AG20443 (cell line): Measurements from ENCODE around the gene TTC5.
"Not testable (repeated sequence)": the region's sequence is repeated elsewhere in the genome, so short reads cannot be mapped to it uniquely, and the experiment has no call there.

Source experiments
- DNase-seq: peaks from one replicate; pipeline ENCODE4 v3.0.0; 2012; ENCODE audit warnings: low spot score, mixed read lengths

The TTC5 gene, protein sequence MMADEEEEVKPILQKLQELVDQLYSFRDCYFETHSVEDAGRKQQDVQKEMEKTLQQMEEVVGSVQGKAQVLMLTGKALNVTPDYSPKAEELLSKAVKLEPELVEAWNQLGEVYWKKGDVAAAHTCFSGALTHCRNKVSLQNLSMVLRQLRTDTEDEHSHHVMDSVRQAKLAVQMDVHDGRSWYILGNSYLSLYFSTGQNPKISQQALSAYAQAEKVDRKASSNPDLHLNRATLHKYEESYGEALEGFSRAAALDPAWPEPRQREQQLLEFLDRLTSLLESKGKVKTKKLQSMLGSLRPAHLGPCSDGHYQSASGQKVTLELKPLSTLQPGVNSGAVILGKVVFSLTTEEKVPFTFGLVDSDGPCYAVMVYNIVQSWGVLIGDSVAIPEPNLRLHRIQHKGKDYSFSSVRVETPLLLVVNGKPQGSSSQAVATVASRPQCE

DNA sequence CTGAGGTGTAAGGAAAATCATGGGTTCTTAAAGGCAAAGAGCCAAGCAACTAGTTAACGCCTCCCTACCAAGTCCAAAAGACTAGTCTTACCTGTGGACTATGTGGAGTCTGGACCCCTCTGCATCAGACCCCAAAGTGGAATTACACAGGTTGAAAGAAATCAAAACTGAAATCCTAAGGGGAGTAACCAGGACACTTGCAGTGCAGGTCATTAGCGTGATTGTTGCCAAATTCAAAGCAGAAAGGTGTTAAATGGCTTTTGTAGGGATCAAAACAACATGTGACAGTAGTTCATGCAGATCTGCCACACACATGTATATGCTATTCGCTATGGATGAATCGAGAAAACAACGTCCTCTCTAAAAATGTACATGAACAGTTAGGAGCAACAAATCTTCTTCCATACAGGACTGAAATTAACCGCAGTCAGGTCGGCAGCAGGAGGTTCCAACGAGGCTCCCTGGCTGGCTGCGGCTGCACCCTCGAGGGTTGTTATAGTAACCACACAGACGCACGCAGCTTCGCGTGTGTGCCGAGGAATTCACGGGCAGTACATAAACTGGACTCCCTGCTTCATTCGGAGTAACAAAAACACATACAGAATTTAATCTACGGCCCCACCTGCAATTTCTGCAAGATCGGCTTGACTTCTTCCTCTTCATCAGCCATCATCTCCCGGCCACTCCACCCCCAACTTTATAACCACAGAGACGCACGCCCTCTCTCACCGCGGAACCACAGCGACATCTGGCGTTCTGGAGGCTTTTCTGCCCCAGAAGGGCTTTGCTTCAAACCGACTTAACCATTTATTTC lies at the start of gene TTC5:
Gene TTC5 (minus strand): TSS at position 687 of the 814 bp plus-strand sequence. CDS start 14 bp downstream, at position 673.
- DNase-seq = peak; percentile 92

DNA sequence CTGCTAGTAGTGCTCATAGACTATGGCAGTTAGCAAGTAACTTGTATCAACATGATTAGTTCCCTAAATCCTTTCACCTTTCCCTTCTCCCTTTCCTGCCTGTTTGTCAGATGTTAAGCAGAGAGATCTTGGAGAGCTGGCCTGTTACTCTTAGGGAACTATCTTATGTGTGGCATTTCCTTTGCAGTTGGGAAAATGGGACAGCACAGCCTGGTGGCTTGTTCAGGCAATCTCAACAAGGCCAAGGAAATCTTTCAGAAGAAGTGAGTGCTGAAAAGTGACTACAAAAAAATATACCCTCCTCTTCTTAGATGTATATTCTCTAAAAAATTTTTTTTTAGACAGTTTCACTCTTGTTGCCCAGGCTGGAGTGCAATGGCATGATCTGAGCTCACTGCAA lies 45.1 kb upstream of the TTC5 start:
- DNase-seq = peak; percentile 29

DNA sequence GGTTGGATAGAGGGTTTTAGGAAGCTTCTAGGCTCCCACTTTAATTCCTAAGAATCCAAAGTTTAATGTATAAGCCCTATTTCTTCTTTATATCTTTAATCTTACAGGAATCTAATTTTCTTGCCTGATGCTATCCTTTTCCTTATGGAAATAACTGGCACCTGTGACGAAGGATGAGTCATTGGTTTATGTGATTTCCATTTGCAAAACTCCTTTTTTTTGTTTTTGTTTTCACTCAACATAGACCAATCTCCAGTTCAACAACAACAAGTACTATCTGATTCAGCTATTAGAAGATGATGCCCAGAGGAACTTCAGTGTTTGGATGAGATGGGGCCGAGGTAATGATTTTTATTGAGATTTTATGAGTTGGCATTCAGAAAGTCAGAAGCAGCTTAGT lies 44.5 kb upstream of the TTC5 start:
- DNase-seq = no peak

DNA sequence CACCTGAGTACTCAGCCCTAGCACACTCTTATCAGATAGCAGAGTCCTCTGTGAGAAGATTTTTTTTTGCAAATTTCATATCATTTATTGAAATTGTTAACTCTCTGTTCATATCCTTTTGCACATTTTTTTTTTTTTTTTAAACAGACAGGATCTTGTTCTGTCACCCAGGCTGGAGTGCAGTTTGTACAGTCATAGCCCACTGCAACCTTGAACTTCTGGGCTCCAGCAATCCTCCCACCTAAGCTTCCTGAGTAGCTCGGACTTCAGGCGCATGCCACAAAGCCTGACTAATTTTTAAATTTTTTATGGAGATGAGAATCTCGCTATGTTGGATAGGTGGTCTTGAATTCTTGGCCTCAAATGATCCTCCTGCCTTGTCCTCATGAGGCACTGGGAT lies 42.0 kb upstream of the TTC5 start:
- DNase-seq = no peak

DNA sequence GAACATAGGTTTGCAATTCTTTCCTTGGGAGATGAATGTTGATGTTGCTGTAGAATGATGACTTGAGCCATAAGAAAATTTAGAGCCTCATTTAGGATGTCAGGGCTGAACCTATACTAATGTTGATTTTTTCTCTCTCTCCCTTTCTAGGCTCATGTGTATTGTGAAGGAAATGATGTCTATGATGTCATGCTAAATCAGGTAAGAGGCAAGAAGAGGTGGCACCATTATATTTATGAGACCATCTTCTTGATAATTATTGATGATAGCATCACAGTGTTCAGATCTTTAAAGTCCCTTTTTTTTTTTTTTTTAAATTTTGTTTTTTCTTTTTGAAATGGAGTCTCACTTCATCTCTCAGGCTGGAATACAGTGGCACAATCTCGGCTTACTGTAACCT lies 41.0 kb upstream of the TTC5 start:
- no peak for DNase-seq

DNA sequence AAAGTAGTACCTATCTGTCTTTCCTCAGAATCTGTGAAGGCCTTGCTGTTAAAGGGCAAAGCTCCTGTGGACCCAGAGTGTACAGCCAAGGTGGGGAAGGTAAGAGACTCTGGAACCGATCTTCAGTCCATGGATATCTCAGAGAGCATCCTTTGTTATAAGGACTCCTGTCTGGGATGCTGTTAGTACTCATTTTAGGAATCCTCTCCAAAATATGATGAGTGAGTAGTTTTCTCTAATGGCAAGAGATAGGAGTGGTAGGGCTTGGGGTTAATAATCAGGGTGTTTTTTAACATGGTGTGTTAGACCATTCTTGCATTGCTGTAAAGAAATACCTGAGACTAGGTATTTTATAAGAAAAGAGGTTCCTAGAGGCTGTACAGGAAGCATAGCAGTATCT lies 39.6 kb upstream of the TTC5 start:
- no peak for DNase-seq

DNA sequence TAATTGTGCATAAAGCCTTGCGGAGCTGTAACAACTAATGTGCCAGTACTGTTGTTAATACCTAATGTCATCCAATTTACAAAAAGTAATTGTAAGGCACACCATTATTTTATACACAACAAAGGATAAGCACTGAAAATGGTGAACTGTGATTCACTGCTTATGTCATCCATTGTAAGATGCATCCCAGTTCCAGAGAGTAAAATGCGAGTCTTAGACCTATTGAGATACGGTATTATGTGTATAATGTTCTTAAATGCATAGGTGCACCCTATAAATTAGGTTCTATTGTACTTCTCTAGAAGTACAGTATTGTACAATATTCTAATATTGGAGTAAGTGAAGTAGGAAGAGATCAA lies 38.1 kb upstream of the TTC5 start:
- no peak for DNase-seq

DNA sequence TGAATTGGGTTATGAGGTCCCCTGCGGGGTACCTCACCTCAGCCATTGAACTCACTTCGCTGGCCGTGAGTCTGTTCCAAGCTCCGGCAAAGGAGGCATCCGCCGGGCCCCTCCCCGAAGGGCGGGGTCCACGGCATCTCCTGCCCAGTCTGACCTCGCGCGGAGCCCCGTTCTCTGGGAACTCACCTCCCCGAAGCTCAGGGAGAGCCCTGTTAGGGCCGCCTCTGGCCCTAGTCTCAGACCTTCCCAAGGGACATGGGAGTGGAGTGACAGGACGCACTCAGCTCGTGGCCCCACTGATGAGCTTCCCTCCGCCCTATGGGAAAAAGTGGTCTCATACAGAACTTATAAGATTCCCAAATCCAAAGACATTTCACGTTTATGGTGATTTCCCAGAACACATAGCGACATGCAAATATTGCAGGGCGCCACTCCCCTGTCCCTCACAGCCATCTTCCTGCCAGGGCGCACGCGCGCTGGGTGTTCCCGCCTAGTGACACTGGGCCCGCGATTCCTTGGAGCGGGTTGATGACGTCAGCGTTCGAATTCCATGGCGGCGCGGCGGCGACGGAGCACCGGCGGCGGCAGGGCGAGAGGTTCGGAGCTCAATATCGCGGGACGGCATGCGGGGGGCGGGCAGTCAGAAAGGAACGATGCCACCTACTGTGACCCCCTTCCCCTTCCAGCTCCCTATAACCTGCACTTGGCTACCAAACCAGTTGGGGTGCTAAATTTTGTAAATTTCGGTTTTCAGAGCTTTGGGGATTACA lies 37.5 kb upstream of the TTC5 start, which contains the start of gene PARP2:
Gene PARP2 (plus strand): TSS at position 544 of the 770 bp plus-strand sequence. CDS start 7 bp downstream, at position 551.
- peak; percentile 99 for DNase-seq

DNA sequence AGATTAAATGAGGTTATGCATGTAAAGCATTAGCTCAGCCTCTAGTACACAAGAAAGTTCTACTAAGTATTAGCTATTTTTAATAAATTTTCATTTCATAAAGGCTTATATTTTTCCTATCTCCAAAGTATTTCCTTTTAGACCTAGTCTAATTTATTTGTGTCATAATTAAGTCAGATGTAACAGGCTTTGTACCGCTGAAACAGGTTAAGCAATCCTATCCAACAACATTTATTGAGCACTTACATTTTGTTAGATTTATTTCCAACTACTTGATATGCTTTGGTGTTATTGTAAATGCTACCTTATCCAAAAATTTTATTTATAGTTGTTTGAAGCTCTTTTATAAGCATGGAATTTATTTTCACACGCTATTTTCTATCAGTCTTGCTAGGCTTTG lies 35.9 kb upstream of the TTC5 start:
- no peak for DNase-seq

DNA sequence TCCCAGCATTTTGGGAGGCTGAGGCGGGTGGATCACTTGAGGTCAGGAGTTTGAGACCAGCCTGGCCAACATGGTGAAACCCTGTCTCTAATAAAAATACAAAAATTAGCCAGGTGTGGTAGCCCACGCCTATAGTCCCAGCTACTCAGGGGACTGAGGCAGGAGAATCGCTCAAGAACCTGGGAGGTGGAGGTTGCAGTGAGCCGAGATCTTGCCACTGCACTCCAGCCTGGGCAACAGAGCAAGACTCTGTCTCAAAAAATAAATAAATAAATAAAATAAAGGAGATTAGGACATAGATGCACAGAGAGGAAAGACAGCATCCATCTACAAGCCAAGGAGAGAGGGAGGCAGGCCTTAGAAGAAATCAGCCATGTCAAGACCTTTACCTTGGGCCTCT lies 35.3 kb upstream of the TTC5 start:
- not testable (repeated sequence) for DNase-seq

DNA sequence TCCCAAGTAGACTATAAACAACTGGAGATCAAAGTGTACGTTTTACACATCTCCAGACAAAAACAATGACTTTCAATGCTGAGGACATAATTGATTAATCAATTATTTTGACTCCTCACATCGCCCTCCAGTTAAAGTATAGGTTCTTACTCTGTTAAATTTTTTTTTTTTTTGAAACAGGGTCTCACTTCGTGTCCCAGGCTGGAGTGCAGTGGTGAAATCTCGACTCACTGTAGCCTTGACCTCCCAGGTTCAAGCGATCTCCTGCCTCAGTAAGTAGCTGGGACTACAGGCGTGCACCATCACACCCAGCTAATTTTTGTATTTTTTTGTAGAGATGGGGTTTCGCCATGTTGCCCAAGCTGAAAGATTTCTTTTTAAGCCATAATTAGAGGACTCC lies 28.3 kb upstream of the TTC5 start:
- DNase-seq = no peak

DNA sequence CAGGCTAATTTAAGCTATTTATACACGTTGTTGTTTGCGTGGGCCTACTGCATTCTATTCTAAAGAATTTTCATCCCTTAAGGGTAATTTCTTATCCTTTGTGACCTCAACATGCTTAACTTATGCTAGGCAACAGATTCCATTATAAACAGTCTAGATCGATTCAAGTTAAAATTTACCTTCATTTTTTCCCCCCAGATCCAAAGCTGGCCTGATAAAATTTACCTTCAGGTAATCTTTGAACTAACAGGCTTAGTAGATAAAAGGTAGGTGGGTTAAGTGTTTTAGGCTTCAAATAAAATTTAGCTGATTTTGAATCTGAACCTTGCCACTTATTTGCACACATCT lies 27.7 kb upstream of the TTC5 start:
- no peak for DNase-seq

DNA sequence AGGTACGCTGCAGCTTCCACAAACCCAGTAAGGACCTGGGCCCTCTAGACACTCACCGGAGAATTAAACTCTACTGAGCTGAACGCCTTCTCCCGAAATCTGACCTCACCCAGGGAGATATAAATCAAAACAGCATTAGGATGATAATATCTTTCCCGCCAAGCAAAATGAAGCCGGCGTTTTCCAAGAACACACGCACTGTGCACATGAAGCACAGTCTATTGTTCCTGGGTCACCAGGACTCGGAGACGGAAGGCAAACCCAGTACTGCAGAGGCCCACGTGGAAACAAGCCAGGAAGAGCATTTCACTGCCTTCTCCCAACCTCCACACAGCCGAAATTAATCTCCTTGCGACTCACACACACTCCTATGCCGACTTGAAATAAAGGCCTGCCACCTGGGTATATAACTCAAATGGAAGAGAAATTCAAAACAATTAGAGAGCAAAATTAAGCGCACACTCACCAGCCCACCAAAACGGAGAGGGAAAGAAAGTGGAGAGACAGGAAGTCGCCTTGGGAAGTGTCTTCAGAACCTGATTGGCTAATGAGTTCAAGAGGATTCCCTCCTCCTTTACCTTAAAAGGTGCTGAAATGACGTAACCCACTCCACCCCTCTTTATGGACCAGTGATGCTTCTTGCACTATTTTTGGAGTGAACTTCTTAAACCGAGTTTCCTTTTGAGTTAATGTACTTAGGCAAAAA lies 27.2 kb upstream of the TTC5 start, which contains the start of gene CCNB1IP1:
Gene CCNB1IP1 (minus strand): TSS at position 492 of the 706 bp plus-strand sequence. CDS start 16,756 bp downstream, outside the sequence.
- DNase-seq = peak; percentile 89

DNA sequence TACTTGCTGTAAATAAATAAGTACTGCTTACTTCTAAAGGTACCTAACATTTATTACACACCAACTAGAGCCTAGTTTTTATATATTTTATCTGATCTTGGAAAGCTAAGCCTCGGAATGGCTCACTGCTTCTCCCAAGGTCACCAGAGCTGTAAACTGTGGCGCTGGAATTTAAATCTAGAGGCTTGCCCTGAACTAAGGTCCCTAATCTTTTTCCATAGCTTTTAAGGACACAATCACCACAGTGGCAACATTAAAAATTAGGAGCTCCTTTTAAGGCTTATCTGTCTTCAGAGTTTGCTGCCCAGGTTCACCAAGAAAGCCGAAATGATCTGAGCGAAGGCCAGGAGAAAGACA lies 26.7 kb upstream of the TTC5 start:
- peak; percentile 24 for DNase-seq

DNA sequence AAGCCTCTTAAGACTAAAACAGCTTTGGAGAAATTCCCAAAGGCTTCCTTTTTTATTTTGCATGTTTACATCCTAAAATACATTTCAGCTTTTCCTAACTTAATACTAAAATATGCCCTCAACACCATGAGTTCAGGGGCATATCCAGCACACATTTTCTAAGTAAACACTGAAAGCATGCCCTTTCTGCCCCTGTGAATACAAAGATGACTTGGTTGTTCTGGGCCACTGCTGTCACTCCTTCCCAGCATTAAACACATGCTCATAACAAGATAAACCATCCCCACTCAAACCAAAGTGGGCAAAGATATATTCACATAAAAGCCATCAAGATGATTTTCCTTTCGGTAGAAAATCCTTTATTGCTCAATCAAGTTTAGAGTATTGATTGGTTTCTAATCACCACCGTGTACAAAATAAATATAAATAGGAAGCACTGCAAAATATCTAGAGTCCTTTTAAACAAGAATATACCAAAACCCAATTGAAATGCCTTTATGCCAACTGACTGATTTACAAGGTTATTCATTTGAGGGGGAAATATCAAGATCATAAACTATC lies 25.4 kb upstream of the TTC5 start:
- DNase-seq = no peak

DNA sequence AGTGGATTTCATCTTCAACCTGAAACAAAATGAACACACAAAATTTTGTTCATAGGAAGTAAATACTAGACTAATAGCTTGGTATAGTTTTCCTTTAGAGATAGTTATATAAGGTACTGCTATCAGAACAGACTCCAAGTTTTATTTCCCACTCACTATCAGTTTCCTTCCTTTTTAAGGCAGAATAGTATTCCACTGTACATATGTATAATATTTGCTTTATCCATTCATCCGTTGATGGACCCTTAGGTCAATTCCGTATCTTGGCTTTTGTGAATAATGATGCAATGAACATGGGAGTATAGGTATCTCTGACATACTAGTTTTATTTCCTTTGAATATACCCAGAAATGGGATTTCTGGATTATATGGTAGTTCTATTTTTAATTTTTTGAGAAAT lies 23.6 kb upstream of the TTC5 start:
- DNase-seq = no peak

DNA sequence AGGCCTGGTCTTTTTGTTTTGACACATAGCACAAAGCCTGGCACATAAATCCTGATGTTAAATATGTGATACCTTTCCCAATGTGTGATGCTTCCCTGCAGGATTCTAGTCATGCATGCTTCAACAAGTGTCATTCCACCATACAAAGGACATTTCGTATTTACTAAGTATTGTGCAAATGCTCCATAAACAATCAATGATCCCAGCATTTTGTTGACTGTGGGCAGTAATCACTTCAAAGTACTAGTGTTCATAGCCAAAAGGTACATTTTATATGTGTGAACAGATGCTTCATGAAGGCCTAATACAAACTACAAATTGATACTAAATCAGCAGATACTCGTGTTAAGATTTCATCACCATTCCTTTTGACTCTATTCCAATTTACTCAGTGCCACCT lies 23.0 kb upstream of the TTC5 start:
- DNase-seq = no peak

DNA sequence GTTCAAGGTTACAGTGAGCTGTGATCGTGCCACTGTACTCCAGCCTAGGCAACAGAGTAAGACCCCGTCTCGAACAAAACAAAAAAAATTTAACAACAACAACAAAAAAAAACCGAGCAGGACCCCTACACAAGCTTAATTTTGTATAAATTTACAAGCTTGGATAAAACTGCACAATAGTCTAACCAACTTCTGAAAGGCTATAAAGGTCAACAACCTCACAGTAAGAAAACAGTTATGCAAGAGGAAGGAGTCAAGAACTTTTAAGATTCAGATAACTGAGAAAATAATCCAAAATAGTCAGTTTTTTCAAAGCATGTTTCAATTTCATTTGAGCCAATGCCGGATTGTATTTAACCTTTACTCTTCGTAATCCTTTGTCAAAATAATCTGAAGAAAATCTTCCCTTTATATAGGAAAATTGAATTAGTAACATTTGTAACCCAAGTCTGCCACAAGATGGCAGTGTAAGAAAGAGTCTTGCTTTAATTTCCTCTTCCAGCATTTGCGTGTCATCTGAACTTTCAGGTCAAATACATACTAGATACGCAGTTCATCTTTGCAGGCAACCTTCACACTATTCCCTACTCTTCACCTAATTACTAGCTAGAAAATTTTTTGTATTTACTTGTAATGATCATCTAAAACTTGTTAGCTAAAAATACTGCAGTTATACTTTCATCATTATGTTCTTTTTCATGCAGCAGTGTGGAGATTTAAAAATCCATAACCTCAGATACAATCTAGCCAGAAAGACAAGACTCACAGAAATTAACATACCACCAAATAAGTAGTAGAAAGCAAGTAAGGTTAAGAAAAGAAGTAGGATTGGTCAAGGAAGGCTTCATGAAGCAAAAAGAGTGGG lies 21.5 kb upstream of the TTC5 start:
- DNase-seq = peak; percentile 56

DNA sequence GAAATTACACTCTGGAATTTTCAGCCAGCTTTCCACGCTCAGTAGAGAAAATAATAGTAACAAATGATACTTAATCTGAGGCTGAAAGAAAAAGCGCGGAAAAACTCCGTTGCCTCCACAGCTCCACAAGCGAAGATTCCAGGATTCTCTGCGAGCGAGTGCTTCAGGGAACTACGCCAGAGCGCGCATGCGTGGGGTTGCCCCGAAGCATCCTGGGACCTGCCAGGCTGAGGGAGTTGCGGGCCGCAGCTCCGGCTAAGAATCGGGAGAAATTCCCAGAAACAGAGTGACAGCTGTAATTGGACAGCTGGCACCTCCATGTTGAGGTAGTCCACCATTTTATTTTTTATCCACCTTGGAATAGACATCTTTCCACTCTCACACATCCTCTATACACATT lies 12.0 kb upstream of the TTC5 start:
- no peak for DNase-seq

DNA sequence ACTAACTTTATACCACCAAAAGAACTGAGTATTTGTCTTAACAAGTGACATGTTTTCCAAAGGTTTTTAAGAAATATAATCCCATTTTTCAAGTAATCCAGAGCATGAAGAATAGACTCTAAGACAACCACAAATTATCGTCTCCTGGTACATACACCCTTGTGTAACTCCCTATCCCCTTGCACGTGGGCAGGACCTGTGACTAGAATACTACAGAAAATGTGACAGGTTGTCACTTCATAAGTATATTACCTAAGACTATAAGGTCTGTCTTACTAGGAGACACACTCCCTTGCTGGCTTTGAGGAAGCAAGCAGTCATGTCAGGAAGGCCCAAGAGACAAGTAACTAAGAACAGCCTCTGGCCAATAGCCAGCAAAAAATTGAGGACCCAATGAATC lies 8.3 kb upstream of the TTC5 start:
- no peak for DNase-seq

DNA sequence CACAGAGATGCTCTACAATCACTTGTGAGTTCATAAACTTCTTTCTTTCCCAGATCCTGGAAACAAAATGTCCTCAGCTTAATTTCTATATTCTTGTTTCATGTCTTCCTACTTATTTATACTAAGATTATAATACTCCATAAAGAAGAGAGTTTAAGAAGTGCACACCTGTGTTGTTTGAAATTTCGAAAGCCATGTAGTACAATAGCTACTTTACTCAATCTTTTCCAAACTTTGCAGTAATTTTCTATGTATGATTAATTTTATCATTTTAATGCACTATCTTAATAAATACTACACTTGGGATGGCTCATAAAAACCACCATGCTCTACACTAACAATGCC lies 300 bp upstream of the TTC5 start:
- DNase-seq = no peak
